Measurements from ENCODE around the gene TRPM3.

GRCh38 chr9:70994582-70994981, 126.8 kb downstream of the TRPM3 start:
- no peak for TF ChIP-seq CTCF (conservative IDR thresholded peaks at IDR 0.05)
- no peak for TF ChIP-seq ZFX (IDR thresholded peaks at IDR 0.05)

Data from C4-2B (cell line).